HepG2 (cell line): Measurements from ENCODE around the gene DNAJC7. TPM values are rescaled to one million over a fixed set of nuclear protein-coding genes. Genes with fewer than 3 reads are reported as not detected.
A peak's percentile ranks its signal among the peaks of the same experiment; 100 is the strongest.

ENCODE experiments used
- DMAP1 ChIP-seq: IDR thresholded peaks from 2 replicates; pipeline ENCODE4 v1.6.1; 2016
- ESRRA ChIP-seq: sonication (generic); formaldehyde crosslinking; IDR thresholded peaks from 2 replicates; pipeline ENCODE4 v1.5.1; 2020; ENCODE audit warnings: mild to moderate bottlenecking, low read depth, missing genetic modification reagents
- GATAD1 ChIP-seq: IDR thresholded peaks from 2 replicates; pipeline ENCODE4 v1.6.1; 2016; ENCODE audit warnings: missing genetic modification reagents, missing compliant biosample characterization
- GMEB1 ChIP-seq: sonication (generic); formaldehyde crosslinking; IDR thresholded peaks from 2 replicates; pipeline ENCODE4 v1.5.1; 2020; ENCODE audit warnings: missing genetic modification reagents, mild to moderate bottlenecking, borderline replicate concordance
- IRF9 ChIP-seq: sonication (generic); formaldehyde crosslinking; IDR thresholded peaks from 2 replicates; pipeline ENCODE4 v1.8.0; 2022; ENCODE audit warnings: missing genetic modification reagents, mild to moderate bottlenecking, borderline replicate concordance
- KDM4B ChIP-seq: sonication (generic); formaldehyde crosslinking; IDR thresholded peaks from 2 replicates; pipeline ENCODE4 v1.4.0; 2020; ENCODE audit warnings: missing genetic modification reagents
- MAX ChIP-seq: IDR thresholded peaks from 2 replicates; pipeline ENCODE4 v1.6.1; 2012; ENCODE audit warnings: inconsistent platforms
- MYPOP ChIP-seq: sonication (generic); formaldehyde crosslinking; IDR thresholded peaks from 2 replicates; pipeline ENCODE4 v1.8.1; 2023; ENCODE audit warnings: mild to moderate bottlenecking, moderate library complexity, missing genetic modification reagents
- POGZ ChIP-seq: sonication (generic); formaldehyde crosslinking; IDR thresholded peaks from 2 replicates; pipeline ENCODE4 v1.4.0; 2020; ENCODE audit warnings: mild to moderate bottlenecking, missing genetic modification reagents
- TRIM22 ChIP-seq: fragments of 450-650 bp; IDR thresholded peaks from 2 replicates; pipeline ENCODE4 v1.6.1; 2017
- ZNF142 ChIP-seq: sonication (generic); formaldehyde crosslinking; IDR thresholded peaks from 2 replicates; pipeline ENCODE4 v1.4.0; 2020; ENCODE audit warnings: missing genetic modification reagents
- ZNF280B ChIP-seq: sonication (generic); formaldehyde crosslinking; IDR thresholded peaks from 2 replicates; pipeline ENCODE4 v1.5.0; 2020; ENCODE audit warnings: missing genetic modification reagents, mild to moderate bottlenecking, borderline replicate concordance
- ZNF34 ChIP-seq: sonication (generic); formaldehyde crosslinking; IDR thresholded peaks from 2 replicates; pipeline ENCODE4 v1.4.0; 2020; ENCODE audit warnings: mild to moderate bottlenecking, missing genetic modification reagents, borderline replicate concordance
- ZNF644 ChIP-seq: IDR thresholded peaks from 2 replicates; pipeline ENCODE4 v1.6.1; 2016; ENCODE audit warnings: low read depth
- ZNF850 ChIP-seq: sonication (generic); formaldehyde crosslinking; conservative IDR thresholded peaks from 2 replicates; pipeline ENCODE4 v1.9.0; 2021; ENCODE audit warnings: mild to moderate bottlenecking, missing genetic modification reagents
- polyA plus RNA-seq, 8 experiments: library from polyadenylated mRNA; depleted of rRNA in 3 of 8; stranded (reverse) in 7 of 8; unstranded in 1 of 8; fragments of >200 nt; fragmentation: Illumina TruSeq in 4 of 8; extraction: Trizol in 4 of 8; gene quantifications; 2 replicates each; pipeline versions ENCODE4 v1.2.1 to v1.2.3, GENCODE V29; 2011 to 2016; ENCODE audit warnings: low read depth in 4 of 8, missing spikeins in 1 of 8, mixed read lengths in 1 of 8; ENCODE audit not compliant: insufficient read depth in 1 of 8
- total RNA-seq, 5 experiments: library from RNA; depleted of rRNA; stranded (reverse); fragments of >200 nt; fragmentation: Illumina TruSeq; extraction: Trizol; gene quantifications; 2 replicates each; pipeline ENCODE4 v1.2.3, GENCODE V29; 2016; ENCODE audit warnings: low read depth in 1 of 5

Gene DNAJC7
- total and polyA plus RNA-seq, 2 of the 13 experiments (the other 11 are each of a cell fraction or from before 2014, with no cell fraction given): 47.7 to 132 TPM

- TF ChIP-seq ZNF142 (CRISPR knock-in tag) (no peak), KDM4B (CRISPR knock-in tag) (peak; percentile 59; the same call in 1 of the 2 replicates), TRIM22 (no peak), ZNF34 (CRISPR knock-in tag) (no peak), MYPOP (no peak), IRF9 (peak; percentile 63; the same call in 1 of the 2 replicates), ZNF280B (peak; percentile 10; the same call in 1 of the 2 replicates), ZNF644 (peak; percentile 72; the same call in 1 of the 2 replicates), POGZ (CRISPR knock-in tag) (peak; percentile 47; the same call in 1 of the 2 replicates), MAX (peak; percentile 64), DMAP1 (CRISPR knock-in tag) (peak; percentile 50; the same call in 1 of the 2 replicates), ESRRA (CRISPR knock-in tag) (peak; percentile 74; the same call in 1 of the 2 replicates), ZNF850 (CRISPR knock-in tag) (no peak), GMEB1 (CRISPR knock-in tag) (peak; percentile 28; the same call in 1 of the 2 replicates), GATAD1 (peak; percentile 77)
Observed at GRCh38 chr17:42050393-42051012, 33.3 kb upstream of the DNAJC7 start, which contains the start of gene C17orf113 (continued).
